ENCODE measurements around the gene DDX51.

Gene DDX51

GRCh38 chr12:132116709-132117557 is 27.2 kb downstream of the DDX51 start:
- TF ChIP-seq USF1 (IDR thresholded peaks at IDR 0.05) (no peak), TAF1 (IDR thresholded peaks at IDR 0.05; ENCODE audit: low read depth) (no peak), CEBPB (IDR thresholded peaks at IDR 0.05) (no peak), TCF12 (IDR thresholded peaks at IDR 0.05; ENCODE audit: low read depth) (no peak), NFIC (IDR thresholded peaks at IDR 0.05) (no peak), FOXM1 (IDR thresholded peaks at IDR 0.05; ENCODE audit: borderline replicate concordance, low read depth) (no peak), RAD21 (IDR thresholded peaks at IDR 0.05; ENCODE audit: low read depth) (no peak), YY1 (IDR thresholded peaks at IDR 0.05; ENCODE audit: low read depth) (no peak), EGR1 (IDR thresholded peaks at IDR 0.05) (no peak), MAX (IDR thresholded peaks at IDR 0.05) (no peak), CREB1 (IDR thresholded peaks at IDR 0.05; ENCODE audit: low read depth) (no peak)
- TF ChIP-seq, protein P1, sequence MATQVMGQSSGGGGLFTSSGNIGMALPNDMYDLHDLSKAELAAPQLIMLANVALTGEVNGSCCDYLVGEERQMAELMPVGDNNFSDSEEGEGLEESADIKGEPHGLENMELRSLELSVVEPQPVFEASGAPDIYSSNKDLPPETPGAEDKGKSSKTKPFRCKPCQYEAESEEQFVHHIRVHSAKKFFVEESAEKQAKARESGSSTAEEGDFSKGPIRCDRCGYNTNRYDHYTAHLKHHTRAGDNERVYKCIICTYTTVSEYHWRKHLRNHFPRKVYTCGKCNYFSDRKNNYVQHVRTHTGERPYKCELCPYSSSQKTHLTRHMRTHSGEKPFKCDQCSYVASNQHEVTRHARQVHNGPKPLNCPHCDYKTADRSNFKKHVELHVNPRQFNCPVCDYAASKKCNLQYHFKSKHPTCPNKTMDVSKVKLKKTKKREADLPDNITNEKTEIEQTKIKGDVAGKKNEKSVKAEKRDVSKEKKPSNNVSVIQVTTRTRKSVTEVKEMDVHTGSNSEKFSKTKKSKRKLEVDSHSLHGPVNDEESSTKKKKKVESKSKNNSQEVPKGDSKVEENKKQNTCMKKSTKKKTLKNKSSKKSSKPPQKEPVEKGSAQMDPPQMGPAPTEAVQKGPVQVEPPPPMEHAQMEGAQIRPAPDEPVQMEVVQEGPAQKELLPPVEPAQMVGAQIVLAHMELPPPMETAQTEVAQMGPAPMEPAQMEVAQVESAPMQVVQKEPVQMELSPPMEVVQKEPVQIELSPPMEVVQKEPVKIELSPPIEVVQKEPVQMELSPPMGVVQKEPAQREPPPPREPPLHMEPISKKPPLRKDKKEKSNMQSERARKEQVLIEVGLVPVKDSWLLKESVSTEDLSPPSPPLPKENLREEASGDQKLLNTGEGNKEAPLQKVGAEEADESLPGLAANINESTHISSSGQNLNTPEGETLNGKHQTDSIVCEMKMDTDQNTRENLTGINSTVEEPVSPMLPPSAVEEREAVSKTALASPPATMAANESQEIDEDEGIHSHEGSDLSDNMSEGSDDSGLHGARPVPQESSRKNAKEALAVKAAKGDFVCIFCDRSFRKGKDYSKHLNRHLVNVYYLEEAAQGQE (IDR thresholded peaks at IDR 0.05; ENCODE audit: low read depth), result no peak

DNA sequence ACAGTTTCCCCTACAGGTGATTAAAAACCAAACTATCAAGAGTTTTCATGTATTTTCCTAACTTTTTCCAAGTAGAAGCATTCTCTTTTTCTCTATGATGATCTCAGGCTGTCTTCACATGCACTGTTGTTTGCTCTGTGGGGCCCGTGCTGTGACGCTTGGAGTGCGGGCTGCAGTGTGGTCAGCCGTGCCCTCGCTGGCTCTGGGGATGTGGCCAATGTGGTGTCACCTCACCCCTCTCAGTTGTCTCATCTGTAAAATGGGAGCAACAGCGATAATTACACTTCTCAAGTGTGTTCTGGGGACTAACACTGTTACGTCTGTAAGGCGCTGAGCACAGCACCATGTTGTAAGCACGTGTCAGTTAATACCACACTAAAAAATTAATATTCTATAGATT is 28.6 kb downstream of the DDX51 start:
- no peak for TF ChIP-seq MAX (IDR thresholded peaks at IDR 0.05)
- TF ChIP-seq RAD21 (IDR thresholded peaks at IDR 0.05; ENCODE audit: low read depth), result no peak
- TF ChIP-seq, protein P1 (IDR thresholded peaks at IDR 0.05; ENCODE audit: low read depth), result no peak
- no peak for TF ChIP-seq TAF1 (IDR thresholded peaks at IDR 0.05; ENCODE audit: low read depth)
- TF ChIP-seq USF1 (IDR thresholded peaks at IDR 0.05), result no peak
- no peak for TF ChIP-seq TEAD4 (IDR thresholded peaks at IDR 0.05)
- TF ChIP-seq CEBPB (IDR thresholded peaks at IDR 0.05), result no peak
- TF ChIP-seq NFIC (IDR thresholded peaks at IDR 0.05), result no peak
- TF ChIP-seq ZBTB7A (IDR thresholded peaks at IDR 0.05; ENCODE audit: low read depth), result no peak
- no peak for TF ChIP-seq FOXM1 (IDR thresholded peaks at IDR 0.05; ENCODE audit: borderline replicate concordance, low read depth)
- no peak for TF ChIP-seq EP300 (IDR thresholded peaks at IDR 0.05; ENCODE audit: borderline replicate concordance)
- no peak for TF ChIP-seq TCF12 (IDR thresholded peaks at IDR 0.05; ENCODE audit: low read depth)
- no peak for TF ChIP-seq EGR1 (IDR thresholded peaks at IDR 0.05)

DNA sequence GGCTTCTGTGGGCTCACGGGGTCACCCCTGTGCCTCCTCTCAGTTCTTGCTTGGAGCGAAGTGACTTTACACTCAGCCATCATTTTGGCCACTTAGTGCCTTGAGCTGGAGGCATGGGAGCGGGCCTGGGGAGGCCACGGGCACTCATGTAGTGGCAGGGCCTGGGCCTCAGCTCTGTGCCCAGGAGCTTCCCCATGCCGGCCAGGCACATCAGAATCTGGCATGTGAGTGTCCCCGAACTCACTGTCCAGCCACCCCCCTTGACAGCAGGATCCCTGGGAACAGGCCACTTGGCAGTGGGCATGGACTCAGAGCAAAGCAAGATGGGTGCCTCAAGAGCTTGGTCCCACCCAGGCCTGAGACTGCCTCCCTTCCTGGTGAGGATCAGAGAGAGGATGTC is 29.5 kb downstream of the DDX51 start:
- TF ChIP-seq, protein P1 (IDR thresholded peaks at IDR 0.05; ENCODE audit: low read depth), result no peak
- TF ChIP-seq MAX (IDR thresholded peaks at IDR 0.05) (no peak), YY1 (IDR thresholded peaks at IDR 0.05; ENCODE audit: low read depth) (no peak), FOXM1 (IDR thresholded peaks at IDR 0.05; ENCODE audit: borderline replicate concordance, low read depth) (no peak), TEAD4 (IDR thresholded peaks at IDR 0.05) (no peak)

GRCh38 chr12:132111654-132112304 is 32.3 kb downstream of the DDX51 start:
- TF ChIP-seq EP300 (IDR thresholded peaks at IDR 0.05; ENCODE audit: borderline replicate concordance) (no peak), FOXM1 (IDR thresholded peaks at IDR 0.05; ENCODE audit: borderline replicate concordance, low read depth) (no peak), CEBPB (IDR thresholded peaks at IDR 0.05) (no peak), TEAD4 (IDR thresholded peaks at IDR 0.05) (no peak), RAD21 (IDR thresholded peaks at IDR 0.05; ENCODE audit: low read depth) (no peak), EGR1 (IDR thresholded peaks at IDR 0.05) (no peak), NFIC (IDR thresholded peaks at IDR 0.05) (no peak), ZBTB7A (IDR thresholded peaks at IDR 0.05; ENCODE audit: low read depth) (no peak), TAF1 (IDR thresholded peaks at IDR 0.05; ENCODE audit: low read depth) (no peak), YY1 (IDR thresholded peaks at IDR 0.05; ENCODE audit: low read depth) (no peak), CREB1 (IDR thresholded peaks at IDR 0.05; ENCODE audit: low read depth) (no peak)
